Measurements from ENCODE around the gene REEP3.

- no peak for TF ChIP-seq GATA2 (IDR thresholded peaks at IDR 0.05; ENCODE audit: low read depth, low read length)
- no peak for TF ChIP-seq GATA3 (IDR thresholded peaks at IDR 0.05; ENCODE audit: low read depth, low read length)
Measured at GRCh38 chr10:63574011-63574410, 52.8 kb downstream of the REEP3 start.

Measured in SH-SY5Y (cell line).